Keratinocyte (primary cell): Measurements from ENCODE around the gene ZBTB20. TPM values are rescaled to one million over a fixed set of nuclear protein-coding genes. Genes with fewer than 3 reads are reported as not detected.

Experiments used
- DNase-seq: peaks from one replicate; pipeline ENCODE4 v3.0.0-alpha.2; 2011; ENCODE audit warnings: low read depth, missing footprints, low spot score
- FAIRE-seq: peaks from 2 replicates; lab custom pipeline; 2011; peaks lifted over from hg19 to GRCh38; lab: Jason Lieb, UNC
- H2AFZ ChIP-seq: 2 replicates; pipeline ENCODE4 v1.6.0; 2012; ENCODE audit warnings: low read length, control low read depth, inconsistent platforms; ENCODE audit not compliant: control insufficient read depth
- H3K27ac ChIP-seq: 2 replicates; pipeline ENCODE4 v1.5.1; 2011; ENCODE audit warnings: low read length; ENCODE audit not compliant: control insufficient read depth, insufficient read depth
- H3K27me3 ChIP-seq: 3 replicates; pipeline ENCODE4 v1.6.0; 2011; ENCODE audit warnings: low read length; ENCODE audit not compliant: control insufficient read depth, insufficient read depth; ENCODE audit errors: extremely low read depth
- H3K36me3 ChIP-seq, 2 experiments: 2 replicates in 1 of 2; 3 replicates in 1 of 2; pipeline ENCODE4 v1.5.1; 2011; ENCODE audit warnings: low read length in 2 of 2, mild to moderate bottlenecking in 1 of 2; ENCODE audit not compliant: control insufficient read depth in 2 of 2, insufficient read depth in 2 of 2; ENCODE audit errors: extremely low read depth in 1 of 2
- H3K4me1 ChIP-seq: 3 replicates; pipeline ENCODE4 v1.5.1; 2011; ENCODE audit warnings: low read length; ENCODE audit not compliant: control insufficient read depth, insufficient read depth; ENCODE audit errors: extremely low read depth
- H3K4me2 ChIP-seq: 3 replicates; pipeline ENCODE4 v1.6.0; 2011; ENCODE audit warnings: low read depth, low read length; ENCODE audit not compliant: control insufficient read depth, insufficient read depth; ENCODE audit errors: extremely low read depth
- H3K4me3 ChIP-seq, 3 experiments: fragments of 200-600 bp in 1 of 3; sonication (generic) in 1 of 3; 2 replicates in 2 of 3; 3 replicates in 1 of 3; pipeline ENCODE4 v1.5.1; 2011 to 2016; ENCODE audit warnings: low read length in 3 of 3, mild to moderate bottlenecking in 3 of 3, control low read depth in 2 of 3, inconsistent platforms in 1 of 3, low read depth in 1 of 3, mixed read lengths in 1 of 3, mixed run types in 1 of 3, moderate library complexity in 1 of 3; ENCODE audit not compliant: control insufficient read depth in 2 of 3, insufficient read depth in 2 of 3; ENCODE audit errors: extremely low read depth in 1 of 3
- H3K79me2 ChIP-seq: 2 replicates; pipeline ENCODE4 v1.6.0; 2012; ENCODE audit warnings: low read length; ENCODE audit not compliant: control insufficient read depth, insufficient read depth
- H3K9ac ChIP-seq: 3 replicates; pipeline ENCODE4 v1.6.0; 2011; ENCODE audit warnings: low read length; ENCODE audit not compliant: control insufficient read depth, insufficient read depth; ENCODE audit errors: extremely low read depth
- H3K9me1 ChIP-seq: 3 replicates; pipeline ENCODE4 v1.6.0; 2011; ENCODE audit warnings: low read length; ENCODE audit not compliant: control insufficient read depth, insufficient read depth; ENCODE audit errors: extremely low read depth
- H3K9me3 ChIP-seq: 2 replicates; pipeline ENCODE4 v1.5.1; 2012; ENCODE audit warnings: low read depth, low read length; ENCODE audit not compliant: control insufficient read depth
- H4K20me1 ChIP-seq: 3 replicates; pipeline ENCODE4 v1.6.0; 2011; ENCODE audit warnings: low read length; ENCODE audit not compliant: control insufficient read depth, insufficient read depth; ENCODE audit errors: extremely low read depth
- CTCF ChIP-seq, 3 experiments: IDR thresholded peaks in 1 of 3; conservative IDR thresholded peaks in 1 of 3; optimal IDR thresholded peaks in 1 of 3; 2 replicates in 2 of 3; 3 replicates in 1 of 3; pipeline versions ENCODE3 to v1.5.1; 2011; ENCODE audit warnings: low read length in 3 of 3, mild to moderate bottlenecking in 3 of 3, moderate library complexity in 2 of 3, control low read depth in 1 of 3, inconsistent platforms in 1 of 3; ENCODE audit not compliant: insufficient read depth in 2 of 3; ENCODE audit errors: extremely low read depth in 1 of 3
- EZH2 ChIP-seq: IDR thresholded peaks from one replicate; pipeline ENCODE4 v1.6.1; 2012; ENCODE audit warnings: inconsistent platforms, mild to moderate bottlenecking, low read length, moderate library complexity
- dilution Hi-C: fragments of 300-500 bp; cut with MboI; formaldehyde crosslinking; loops from one replicate; pipeline ENCODE4 v1.7.0; 2020; ENCODE audit warnings: low sequenced_read_pairs; ENCODE audit not compliant: extremely low pct_ligation_motif_present
- polyA plus RNA-seq, 5 experiments: library from polyadenylated mRNA; depleted of rRNA in 3 of 5; stranded (reverse) in 3 of 5; stranded (forward) in 1 of 5; unstranded in 1 of 5; fragments of >200 nt; gene quantifications; 1 replicate in 1 of 5; 2 replicates in 3 of 5; 3 replicates in 1 of 5; pipeline versions ENCODE4 v1.2.1 to v1.2.3, GENCODE V29; 2011 to 2012; ENCODE audit warnings: missing spikeins in 2 of 5, low read depth in 1 of 5, low replicate concordance in 1 of 5

The ZBTB20 gene
- polyA plus RNA-seq, 1 donor (not counting 4 experiments of a cell fraction or from before 2014, with no cell fraction given), result 0.52 TPM

GRCh38 chr3:114308377-114308776 lies 838.7 kb downstream of the ZBTB20 start:
- Histone ChIP-seq H3K36me3 (no peaks in the 10 kb centered on the region), H3K27ac (no peak overlapping the region), H3K79me2 (no peaks in the 10 kb centered on the region)

GRCh38 chr3:114307832-114308231 lies 839.3 kb downstream of the ZBTB20 start:
- DNase-seq (no peak), FAIRE-seq (no peak)
- no peak overlapping the region for H3K4me2 ChIP-seq
- no peaks in the 10 kb centered on the region for H3K9me3 ChIP-seq
- no peaks in the 10 kb centered on the region for H3K79me2 ChIP-seq
- no peak overlapping the region for H3K27ac ChIP-seq
- H2AFZ ChIP-seq, result no peak overlapping the region
- H4K20me1 ChIP-seq, result no peaks in the 10 kb centered on the region
- no peaks in the 10 kb centered on the region for H3K9me1 ChIP-seq
- H3K4me1 ChIP-seq, result no peaks in the 10 kb centered on the region
- TF ChIP-seq CTCF (optimal IDR thresholded peaks at IDR 0.05 in 1 of 3, IDR thresholded peaks at IDR 0.05 in 1 of 3, conservative IDR thresholded peaks at IDR 0.05 in 1 of 3; ENCODE audit: extremely low read depth in 1 of 3, insufficient read depth in 2 of 3, low read length in 3 of 3) (no peak), EZH2 (no peak)
- no peak overlapping the region for H3K9ac ChIP-seq
- no peaks in the 10 kb centered on the region for H3K36me3 ChIP-seq
- H3K4me3 ChIP-seq, result no peak overlapping the region
- dilution Hi-C loops, result no loop called here
- no peaks in the 10 kb centered on the region for H3K27me3 ChIP-seq

More at GRCh38 chr3:114308377-114308776, 838.7 kb downstream of the ZBTB20 start:
- H3K9me1 ChIP-seq, result no peaks in the 10 kb centered on the region
- no peaks in the 10 kb centered on the region for H3K4me1 ChIP-seq
- dilution Hi-C loops, result no loop called here
- no peak overlapping the region for H3K9ac ChIP-seq
- no peak for TF ChIP-seq CTCF (optimal IDR thresholded peaks at IDR 0.05 in 1 of 3, IDR thresholded peaks at IDR 0.05 in 1 of 3, conservative IDR thresholded peaks at IDR 0.05 in 1 of 3; ENCODE audit: extremely low read depth in 1 of 3, insufficient read depth in 2 of 3, low read length in 3 of 3)
- no peak for TF ChIP-seq EZH2
- H3K4me3 ChIP-seq, result no peak overlapping the region
- H3K4me2 ChIP-seq, result no peak overlapping the region
- DNase-seq, result no peak
- H4K20me1 ChIP-seq, result no peaks in the 10 kb centered on the region
- no peak overlapping the region for H2AFZ ChIP-seq
- no peaks in the 10 kb centered on the region for H3K27me3 ChIP-seq
- no peak for FAIRE-seq
- H3K9me3 ChIP-seq, result no peaks in the 10 kb centered on the region
